ENCODE data around the gene DTX4.
"Not testable (repeated sequence)": the region's sequence is repeated elsewhere in the genome, so short reads cannot be mapped to it uniquely, and the experiment has no call there.

DTX4 gene

DNA sequence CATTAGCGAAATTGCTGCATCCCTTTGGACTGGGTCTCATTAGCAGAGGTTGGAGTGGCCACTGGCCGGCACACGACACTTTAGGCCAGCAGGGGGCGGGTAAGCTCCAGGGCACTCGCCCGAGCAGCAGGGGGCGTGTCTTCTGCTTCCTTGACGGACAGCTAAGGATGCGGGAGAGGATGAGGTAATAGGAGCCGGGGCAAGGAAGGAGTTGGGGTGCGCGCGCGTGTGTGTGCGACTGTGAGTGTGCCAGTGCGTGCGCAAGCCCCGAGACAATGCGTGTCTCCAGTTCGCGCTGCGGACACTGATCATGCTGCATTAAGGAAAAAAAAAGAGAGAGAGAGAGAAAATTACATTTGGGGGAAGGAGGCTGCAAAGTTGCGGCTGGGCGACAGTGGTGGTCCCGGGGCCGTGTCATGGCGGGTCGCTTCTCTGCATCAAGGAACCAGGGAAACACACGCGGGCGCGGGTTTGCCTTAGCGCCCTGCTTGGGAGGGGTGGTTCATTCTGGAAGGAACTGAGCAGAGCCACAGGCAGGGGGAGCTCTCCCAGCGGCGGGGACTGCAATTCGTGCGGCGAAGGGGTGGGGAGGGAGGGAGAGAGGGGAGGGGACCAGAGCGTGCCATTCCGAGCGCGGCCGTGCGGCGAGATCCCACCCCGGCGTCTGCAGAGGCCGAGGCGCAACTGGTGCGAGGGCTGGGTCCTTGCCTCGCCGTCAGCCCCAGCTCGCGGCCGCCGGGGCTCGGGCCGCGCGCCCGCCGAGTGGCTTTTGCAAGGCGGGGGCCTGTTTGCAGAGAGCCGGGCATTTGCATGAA is at the start of gene DTX4:
Gene DTX4, plus strand, starts transcription at position 625 of the 815 bp plus-strand sequence. CDS start 464 bp downstream, outside the sequence.
- peak; percentile 80 to 81 for DNase-seq (ENCODE audit: low read depth in 1 of 2, low spot score in 1 of 2)

GRCh38 chr11:59135648-59136461 is 36.1 kb upstream of the DTX4 start:
- peak; percentile 76 to 84 for DNase-seq (ENCODE audit: low read depth in 1 of 2, low spot score in 1 of 2)

- not testable (repeated sequence) for DNase-seq (ENCODE audit: low read depth in 1 of 2, low spot score in 1 of 2)
These were observed 35.4 kb upstream of the DTX4 start for GRCh38 chr11:59136551-59136950.

GRCh38 chr11:59137190-59137589 is 34.7 kb upstream of the DTX4 start:
- DNase-seq (ENCODE audit: low read depth in 1 of 2, low spot score in 1 of 2), result no peak

GRCh38 chr11:59138643-59139042 is 33.3 kb upstream of the DTX4 start:
- DNase-seq (ENCODE audit: low read depth in 1 of 2, low spot score in 1 of 2), result no peak

DNA sequence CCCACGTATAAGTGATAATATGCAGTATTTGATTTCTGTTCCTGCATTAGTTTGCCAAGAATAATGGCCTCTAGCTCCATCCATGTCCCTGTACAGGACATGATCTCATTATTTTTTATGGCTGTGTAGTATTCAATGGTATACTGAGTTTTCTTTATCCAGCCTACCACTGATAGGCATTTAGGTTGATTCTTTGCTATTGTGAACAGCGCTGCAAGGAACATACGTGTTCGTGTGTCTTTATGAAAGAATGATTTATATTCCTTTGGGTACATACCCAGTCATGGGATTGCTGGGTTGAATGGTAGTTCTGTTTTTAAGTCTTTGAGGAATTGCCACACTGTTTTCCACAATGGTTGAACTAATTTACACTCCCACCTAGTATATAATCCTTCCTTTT is 30.7 kb upstream of the DTX4 start:
- DNase-seq (ENCODE audit: low read depth in 1 of 2, low spot score in 1 of 2), result no peak

- DNase-seq (ENCODE audit: low read depth in 1 of 2, low spot score in 1 of 2), result no peak
These were observed 30.1 kb upstream of the DTX4 start for GRCh38 chr11:59141673-59142460.

GRCh38 chr11:59142530-59143507 is 29.1 kb upstream of the DTX4 start, which contains the start of gene FAM111A:
Gene FAM111A, plus strand, starts transcription at chr11:59142856. Its CDS starts 6,017 bp downstream, at chr11:59148873.
- peak; percentile 67 to 73 for DNase-seq (ENCODE audit: low read depth in 1 of 2, low spot score in 1 of 2)

- no peak for DNase-seq (ENCODE audit: low read depth in 1 of 2, low spot score in 1 of 2)
These were observed 27.8 kb upstream of the DTX4 start for GRCh38 chr11:59144096-59144495.

- DNase-seq (ENCODE audit: low read depth in 1 of 2, low spot score in 1 of 2), result peak; percentile 25 to 50
These were observed 27.2 kb upstream of the DTX4 start for GRCh38 chr11:59144579-59145345.

- no peak for DNase-seq (ENCODE audit: low read depth in 1 of 2, low spot score in 1 of 2)
These were observed 26.4 kb upstream of the DTX4 start for GRCh38 chr11:59145534-59145933.

DNA sequence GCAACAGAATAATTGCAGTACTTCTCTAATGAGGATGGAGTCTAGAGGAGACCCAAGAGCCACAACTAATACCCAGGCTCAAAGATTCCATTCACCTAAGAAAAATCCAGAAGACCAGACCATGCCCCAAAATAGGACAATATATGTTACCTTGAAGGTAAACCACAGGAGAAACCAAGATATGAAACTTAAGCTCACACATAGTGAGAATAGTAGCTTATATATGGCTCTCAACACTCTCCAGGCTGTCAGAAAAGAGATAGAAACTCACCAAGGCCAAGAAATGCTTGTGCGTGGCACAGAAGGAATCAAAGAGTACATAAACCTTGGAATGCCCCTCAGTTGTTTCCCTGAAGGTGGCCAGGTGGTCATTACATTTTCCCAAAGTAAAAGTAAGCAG is 20.2 kb upstream of the DTX4 start:
- DNase-seq (ENCODE audit: low read depth in 1 of 2, low spot score in 1 of 2), result no peak

GRCh38 chr11:59152312-59152951 is 19.5 kb upstream of the DTX4 start:
- DNase-seq (ENCODE audit: low read depth in 1 of 2, low spot score in 1 of 2), result no peak

GRCh38 chr11:59154610-59155009 is 17.3 kb upstream of the DTX4 start:
- no peak for DNase-seq (ENCODE audit: low read depth in 1 of 2, low spot score in 1 of 2)

- DNase-seq (ENCODE audit: low read depth in 1 of 2, low spot score in 1 of 2), result no peak
These were observed 14.5 kb upstream of the DTX4 start for GRCh38 chr11:59157433-59157832.

- peak in 1 of 2 donors; percentile 23 for DNase-seq (ENCODE audit: low read depth in 1 of 2, low spot score in 1 of 2)
These were observed 13.5 kb upstream of the DTX4 start for GRCh38 chr11:59158206-59159068.

DNA sequence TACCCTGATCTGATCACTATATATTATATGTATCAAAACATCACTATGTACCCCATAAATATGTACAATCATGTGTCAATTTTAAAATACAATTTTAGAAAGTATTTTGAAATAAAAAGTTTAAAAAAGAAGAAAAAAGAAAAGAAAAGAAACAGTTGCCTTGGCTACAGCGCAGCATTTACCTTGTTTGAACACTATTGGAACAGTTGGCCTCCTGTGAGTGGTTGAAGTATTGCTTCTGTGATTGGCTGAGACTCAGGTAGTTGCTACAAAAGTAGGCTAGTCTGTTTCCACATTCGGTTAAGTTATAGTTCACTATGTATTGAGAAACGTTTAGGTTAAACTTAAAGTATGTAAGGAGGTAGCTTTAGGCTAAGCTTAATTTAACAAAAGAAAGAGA is 7.9 kb upstream of the DTX4 start:
- no peak for DNase-seq (ENCODE audit: low read depth in 1 of 2, low spot score in 1 of 2)

All from activated T-helper 1 cell treated with anti-CD3 and anti-CD28 coated beads, Interleukin-2, amount 50 U/mL, for 16 hours (primary cell).